ENCODE data around the gene TSPYL2.

The TSPYL2 gene

GRCh38 chrX:53081925-53082772 lies at the start of gene TSPYL2:
TSS of gene TSPYL2 (plus strand) at chrX:53082367. CDS start at chrX:53082499, 132 bp downstream.
- peak; percentile 94 for DNase-seq (ENCODE audit: low spot score)

DNA sequence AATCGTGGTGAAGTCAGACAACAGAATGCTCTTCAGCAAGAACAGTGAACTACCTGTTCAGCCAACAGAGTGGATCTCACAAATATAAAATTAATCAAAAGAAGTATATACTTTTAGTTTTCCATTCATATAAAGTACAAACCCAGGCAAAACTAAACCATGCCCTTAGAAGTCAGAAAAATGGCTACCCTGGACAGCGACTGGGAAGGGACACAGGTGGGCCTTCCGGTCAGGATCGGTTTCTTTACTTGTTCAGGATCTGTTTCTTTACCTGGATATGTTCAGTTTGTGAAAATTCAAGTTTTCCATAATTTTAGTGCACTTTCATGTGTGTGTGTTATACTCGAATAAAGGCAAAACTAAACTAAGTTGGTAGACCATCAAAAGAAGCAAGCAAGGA lies 46.0 kb upstream of the TSPYL2 start:
- DNase-seq (ENCODE audit: low spot score) = no peak

DNA sequence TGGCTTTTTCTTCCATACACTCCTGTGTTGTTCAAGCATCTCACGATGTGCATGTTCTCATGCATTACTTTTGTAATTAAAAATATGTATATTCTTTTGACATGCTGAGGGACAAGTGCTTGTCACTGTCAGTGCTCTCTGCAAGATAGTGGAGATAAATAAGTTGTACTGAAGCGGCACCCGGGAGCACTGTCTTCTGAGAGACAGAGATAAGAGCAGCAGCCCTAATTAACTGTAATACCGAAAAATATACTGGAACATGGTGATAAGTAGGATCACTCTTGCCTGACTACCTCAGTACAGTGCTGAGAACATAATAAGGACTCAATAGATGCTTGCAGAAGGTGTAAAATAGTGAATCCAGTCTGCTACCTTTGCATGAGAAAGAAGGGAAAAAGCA lies 42.9 kb upstream of the TSPYL2 start:
- no peak for DNase-seq (ENCODE audit: low spot score)

- DNase-seq (ENCODE audit: low spot score) = no peak
These were observed 37.2 kb upstream of the TSPYL2 start for GRCh38 chrX:53044995-53045394.

DNA sequence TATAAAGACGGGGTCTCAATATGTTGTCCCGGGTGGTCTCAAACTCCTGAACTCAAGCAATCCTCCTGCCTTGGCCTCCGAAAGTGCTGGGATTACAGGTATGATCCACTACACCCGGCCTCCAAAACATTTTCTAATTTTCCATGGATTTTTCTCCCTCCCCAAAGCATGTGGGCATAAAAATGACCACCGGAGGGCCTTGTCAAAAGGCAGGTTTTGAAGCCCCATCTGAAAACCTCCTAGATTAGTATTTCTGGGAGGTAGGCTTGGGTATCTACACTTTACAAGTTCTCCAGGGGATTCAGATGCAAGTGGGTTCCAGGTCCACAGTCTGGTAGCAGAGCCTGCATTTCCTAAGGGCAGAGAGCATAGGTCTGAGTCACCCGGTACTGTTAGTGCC lies 34.9 kb upstream of the TSPYL2 start:
- no peak for DNase-seq (ENCODE audit: low spot score)

GRCh38 chrX:53048169-53049126 lies 33.7 kb upstream of the TSPYL2 start, which contains the start of gene GPR173:
TSS of gene GPR173 (plus strand) at chrX:53048789. CDS start at chrX:53076622, 27,833 bp downstream.
- DNase-seq (ENCODE audit: low spot score) = no peak

- DNase-seq (ENCODE audit: low spot score) = no peak
These were observed 33.0 kb upstream of the TSPYL2 start for GRCh38 chrX:53049127-53049517.

DNA sequence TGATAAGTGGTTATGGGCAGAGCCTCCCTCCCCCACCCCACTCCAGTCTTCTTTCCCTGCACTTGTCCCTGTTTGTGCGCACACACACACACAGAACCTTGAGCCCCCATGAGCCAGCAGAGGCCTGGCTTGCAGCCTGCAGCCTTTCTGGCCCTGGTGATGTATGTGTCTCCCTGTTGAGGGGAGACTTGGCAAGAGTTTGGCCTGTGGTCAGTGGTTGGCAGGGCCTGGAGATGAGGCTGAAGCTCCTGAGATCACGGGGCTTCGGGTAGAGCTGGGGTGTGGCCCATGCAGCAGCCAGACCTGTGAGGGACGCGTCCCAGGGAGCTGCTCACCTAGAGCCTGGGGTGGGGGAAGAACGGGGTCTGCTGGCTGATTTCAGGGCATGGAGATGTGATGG lies 31.3 kb upstream of the TSPYL2 start:
- DNase-seq (ENCODE audit: low spot score) = no peak

DNA sequence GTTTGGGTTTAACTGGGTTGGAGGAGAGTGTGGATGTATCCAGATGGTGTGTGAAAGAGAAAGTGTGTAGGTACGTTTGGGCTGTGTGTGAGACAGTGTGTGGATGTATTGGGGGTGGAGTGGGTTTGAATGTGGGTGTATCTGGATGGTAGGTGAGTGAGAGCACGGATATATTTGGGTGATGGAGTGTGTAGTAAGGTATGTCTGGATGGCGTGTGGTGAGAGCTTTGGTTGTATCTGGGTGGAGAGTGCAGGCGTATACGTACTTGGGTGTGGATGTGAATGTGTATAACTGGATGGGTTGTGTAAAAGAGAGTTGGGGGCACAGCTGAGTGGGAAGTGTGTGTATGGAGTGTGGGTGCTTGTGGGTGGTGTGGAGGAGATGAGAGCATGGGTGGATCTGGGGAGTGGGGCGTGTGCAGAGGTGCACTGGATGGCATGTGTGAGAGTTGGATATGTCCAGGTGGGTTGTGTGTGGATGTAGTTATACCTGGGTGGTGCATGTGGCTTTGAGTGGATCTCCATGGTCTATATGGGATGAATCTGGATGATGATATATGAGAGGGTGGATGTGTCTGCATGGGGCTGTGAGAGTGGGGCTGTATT lies 26.8 kb upstream of the TSPYL2 start:
- DNase-seq (ENCODE audit: low spot score) = no peak

DNA sequence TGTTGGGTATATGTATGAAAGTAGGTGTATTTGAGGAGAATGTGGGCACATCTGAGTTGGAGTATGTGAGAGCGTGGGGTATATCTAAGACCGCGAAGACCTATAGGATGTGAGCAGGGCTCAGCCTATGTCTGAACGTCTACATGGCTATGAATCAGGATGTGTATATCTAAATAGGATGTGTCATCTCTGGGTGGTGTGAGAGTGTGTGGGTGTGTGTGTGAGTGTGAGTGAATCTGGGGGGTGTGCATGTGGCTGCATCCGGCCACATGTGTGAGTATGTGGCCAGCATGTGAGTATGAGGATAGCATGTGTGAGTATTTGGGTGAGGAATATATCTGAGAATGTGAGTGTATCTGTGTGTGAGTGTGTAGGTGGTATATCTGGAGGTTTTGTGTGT lies 25.9 kb upstream of the TSPYL2 start:
- no peak for DNase-seq (ENCODE audit: low spot score)

GRCh38 chrX:53065104-53065503 lies 17.1 kb upstream of the TSPYL2 start:
- no peak for DNase-seq (ENCODE audit: low spot score)

DNA sequence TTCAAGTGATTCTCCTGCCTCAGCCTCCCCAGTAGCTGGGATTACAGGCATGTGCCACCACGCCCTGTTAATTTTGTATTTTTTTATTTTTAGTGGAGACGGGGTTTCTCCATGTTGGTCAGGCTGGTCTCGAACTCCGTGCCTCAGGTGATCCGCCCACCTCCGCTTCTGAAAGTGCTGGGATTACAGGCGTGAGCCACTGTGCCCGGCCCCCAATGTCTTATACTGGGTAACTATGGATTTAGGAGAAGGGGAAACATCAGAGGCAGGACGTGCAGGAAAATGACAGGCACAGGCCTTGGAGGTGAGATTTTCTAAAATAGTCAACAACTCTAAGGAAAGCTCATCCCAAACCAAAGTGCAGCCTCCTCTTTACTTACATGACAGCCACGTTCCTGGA lies 11.1 kb upstream of the TSPYL2 start:
- DNase-seq (ENCODE audit: low spot score) = no peak

GRCh38 chrX:53071604-53072417 lies 10.4 kb upstream of the TSPYL2 start:
- DNase-seq (ENCODE audit: low spot score) = peak; percentile 78

GRCh38 chrX:53072418-53073114 lies 9.6 kb upstream of the TSPYL2 start:
- DNase-seq (ENCODE audit: low spot score) = no peak

DNA sequence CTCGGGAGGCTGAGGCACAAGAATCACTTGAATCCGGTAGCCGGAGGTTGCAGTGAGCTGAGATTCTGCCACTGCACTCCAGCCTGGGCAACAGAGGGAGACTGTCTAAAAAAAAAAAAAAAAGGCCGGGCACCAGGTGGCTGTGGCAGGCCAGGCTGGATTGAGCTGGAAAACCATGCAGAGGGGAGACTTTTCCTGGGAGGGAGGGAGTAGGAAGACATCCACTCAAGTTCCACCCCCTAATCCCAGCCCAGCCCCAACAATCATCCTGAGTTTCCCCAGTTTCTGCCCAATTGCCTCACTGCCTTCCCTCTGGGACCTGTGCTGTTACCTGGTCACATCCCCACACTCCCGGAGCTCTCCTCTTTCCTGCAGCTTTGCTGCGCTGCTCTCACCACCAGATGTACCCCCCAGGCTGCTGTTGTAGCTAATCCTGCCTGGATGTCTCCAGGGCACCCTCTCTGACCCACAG lies 9.0 kb upstream of the TSPYL2 start:
- no peak for DNase-seq (ENCODE audit: low spot score)

DNA sequence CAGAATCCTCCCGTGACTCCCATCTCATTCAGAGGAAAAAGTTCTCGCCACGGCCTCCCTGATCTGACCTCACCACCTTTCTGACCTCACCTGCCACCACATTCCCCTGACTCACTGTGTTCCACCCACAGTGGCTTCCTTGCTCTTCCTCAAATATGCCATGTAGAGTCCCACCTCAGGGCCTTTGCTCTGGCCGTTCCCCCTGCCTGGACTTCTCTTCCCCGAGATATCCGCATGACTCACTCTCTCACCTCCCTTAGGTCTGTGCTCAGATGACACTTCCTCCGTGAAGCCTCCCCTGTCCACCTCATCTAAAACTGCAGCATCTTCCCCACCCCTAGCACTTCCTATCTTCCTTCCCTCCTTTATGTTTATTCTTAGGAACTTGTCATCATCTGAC lies 7.2 kb upstream of the TSPYL2 start:
- DNase-seq (ENCODE audit: low spot score) = no peak

- no peak for DNase-seq (ENCODE audit: low spot score)
These were observed 5.5 kb upstream of the TSPYL2 start for GRCh38 chrX:53076671-53077070.

DNA sequence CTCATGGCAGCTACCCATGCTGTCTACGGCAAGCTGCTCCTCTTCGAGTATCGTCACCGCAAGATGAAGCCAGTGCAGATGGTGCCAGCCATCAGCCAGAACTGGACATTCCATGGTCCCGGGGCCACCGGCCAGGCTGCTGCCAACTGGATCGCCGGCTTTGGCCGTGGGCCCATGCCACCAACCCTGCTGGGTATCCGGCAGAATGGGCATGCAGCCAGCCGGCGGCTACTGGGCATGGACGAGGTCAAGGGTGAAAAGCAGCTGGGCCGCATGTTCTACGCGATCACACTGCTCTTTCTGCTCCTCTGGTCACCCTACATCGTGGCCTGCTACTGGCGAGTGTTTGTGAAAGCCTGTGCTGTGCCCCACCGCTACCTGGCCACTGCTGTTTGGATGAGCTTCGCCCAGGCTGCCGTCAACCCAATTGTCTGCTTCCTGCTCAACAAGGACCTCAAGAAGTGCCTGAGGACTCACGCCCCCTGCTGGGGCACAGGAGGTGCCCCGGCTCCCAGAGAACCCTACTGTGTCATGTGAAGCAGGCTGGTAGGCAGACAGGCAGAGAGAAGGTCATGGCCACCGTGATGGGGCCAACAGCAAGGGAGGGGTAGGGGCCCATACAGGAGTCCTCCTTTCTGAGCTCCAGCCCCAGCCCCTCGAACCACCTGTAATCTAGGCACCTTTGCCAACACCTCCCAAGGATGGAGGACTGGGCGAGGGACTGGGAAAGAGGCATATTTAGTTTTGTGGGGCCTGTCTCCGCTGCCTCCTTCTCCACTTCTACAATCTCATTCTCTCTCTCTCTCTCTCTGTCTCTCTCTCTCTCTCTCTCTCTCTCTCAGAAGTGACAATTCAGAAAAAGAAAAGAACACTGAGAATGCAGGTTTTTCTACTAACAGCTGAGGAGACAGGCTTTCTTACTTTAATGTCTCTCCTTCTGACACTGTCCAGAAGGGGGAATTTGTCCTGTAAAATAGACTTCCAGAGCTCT lies 4.7 kb upstream of the TSPYL2 start:
- no peak for DNase-seq (ENCODE audit: low spot score)

DNA sequence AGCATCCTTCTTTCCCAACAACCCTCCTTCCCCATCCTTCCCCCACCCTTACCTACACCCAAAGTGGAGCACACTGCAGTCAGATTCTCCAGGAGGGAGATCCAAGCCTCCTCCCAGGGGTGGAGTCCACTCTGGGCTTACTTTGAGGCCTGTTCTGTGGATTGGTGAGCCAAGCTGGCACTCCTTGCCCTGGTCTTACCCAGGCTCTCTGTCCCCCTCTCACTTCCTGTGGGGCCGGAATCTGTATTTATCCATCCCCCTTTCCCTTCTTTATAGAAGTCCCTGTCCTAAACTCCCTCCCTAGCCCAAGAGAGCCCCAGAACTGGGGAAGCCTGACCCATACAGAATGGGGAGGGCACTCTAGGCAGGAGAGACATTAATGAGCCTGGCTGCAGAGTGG lies 3.2 kb upstream of the TSPYL2 start:
- no peak for DNase-seq (ENCODE audit: low spot score)

Data from CD4-positive, alpha-beta T cell treated with Interleukin-6 at 100 ng/mL for 8 hours (primary cell).